Sigmoid colon (tissue), 7 donors: ENCODE results near the gene ESR2. TPM values are rescaled to one million over a fixed set of nuclear protein-coding genes. Genes with fewer than 3 reads are reported as not detected.

Source experiments
- DNase-seq: peaks from one replicate; pipeline ENCODE4 v3.0.0-alpha.2; 2019
- H3K27ac ChIP-seq, 4 donors: fragments of 200-600 bp; sonication (generic); one replicate each; pipeline ENCODE4 v1.5.1; 2016 to 2019; ENCODE audit warnings: mild to moderate bottlenecking in 1 of 4
- H3K27me3 ChIP-seq, 3 donors: fragments of 200-600 bp; sonication (generic); one replicate each; pipeline ENCODE4 v1.5.1; 2019; ENCODE audit warnings: mild to moderate bottlenecking in 1 of 3
- H3K36me3 ChIP-seq, 4 donors: fragments of 200-600 bp; sonication (generic); one replicate each; pipeline ENCODE4 v1.5.1; 2016 to 2019
- H3K4me1 ChIP-seq, 4 donors: fragments of 200-600 bp; sonication (generic); one replicate each; pipeline ENCODE4 v1.5.1; 2017 to 2019
- H3K4me3 ChIP-seq, 4 donors: fragments of 200-600 bp; sonication (generic); one replicate each; pipeline ENCODE4 v1.5.1; 2017 to 2019; ENCODE audit warnings: mild to moderate bottlenecking in 2 of 4, moderate library complexity in 1 of 4
- H3K9me3 ChIP-seq, 4 donors: fragments of 200-600 bp in 3 of 4; sonication (generic) in 3 of 4; one replicate each; pipeline versions ENCODE4 v1.5.1 to v1.6.1; 2013 to 2019
- CTCF ChIP-seq, 4 experiments: fragments of 450-650 bp in 3 of 4; fragments of 200-600 bp in 1 of 4; IDR thresholded peaks; one replicate each; pipeline ENCODE4 v1.5.1; 2016 to 2019; ENCODE audit warnings: antibody characterized with exemption in 4 of 4, mild to moderate bottlenecking in 3 of 4, moderate library complexity in 2 of 4
- EP300 ChIP-seq, 4 donors: sonication (generic); formaldehyde crosslinking; IDR thresholded peaks; one replicate each; pipeline ENCODE4 v1.6.1; 2017; ENCODE audit warnings: antibody characterized with exemption in 4 of 4
- POLR2A ChIP-seq, 2 donors: fragments of 450-650 bp; IDR thresholded peaks; one replicate each; pipeline ENCODE4 v1.6.1; 2016; ENCODE audit warnings: antibody characterized with exemption in 2 of 2, mild to moderate bottlenecking in 2 of 2, moderate library complexity in 2 of 2
- POLR2AphosphoS5 ChIP-seq, 4 donors: sonication (generic); formaldehyde crosslinking; IDR thresholded peaks; one replicate each; pipeline ENCODE4 v1.6.1; 2017; ENCODE audit warnings: antibody characterized with exemption in 4 of 4
- WGBS, 2 donors: extraction: QIAGEN DNeasy Blood & Tissue Kit; methylation state at CpG; one replicate each; pipeline ENCODE4 v1.1.7; 2013; 5-methylcytosine and 5-hydroxymethylcytosine counted together
- intact Hi-C: fragments of 100-400 bp; cut with DNase I; formaldehyde crosslinking; loops from one replicate; pipeline ENCODE4 v1.15.1; 2023
- polyA plus RNA-seq, 3 donors: library from polyadenylated mRNA; stranded (reverse); fragments of 200-250 nt; gene quantifications; one replicate each; pipeline ENCODE4 v1.2.3, GENCODE V29; 2013
- total RNA-seq, 4 donors: library from RNA; depleted of rRNA; stranded (reverse); fragments of >200 nt; gene quantifications; one replicate each; pipeline ENCODE4 v1.1.0, GENCODE V29; 2016
- donor health status: healthy with polysubstance abuse.
- donor health status: Bipolar disorder and iron deficiency.
- donor health status: healthy.

Gene ESR2
- total and polyA plus RNA-seq, 7 donors: 0.16 to 1.8 (median 0.41) TPM; not detected in 3

- H3K36me3 ChIP-seq: peaks cover 0 to 20% (median 1%) of the 10 kb centered on the region in 4 donors
- no peak overlapping the region for H3K4me3 ChIP-seq
- H3K4me1 ChIP-seq: no peaks in the 10 kb centered on the region
- 71 to 96% methylated on average over 1 of the region's 1 CpG for WGBS, 2 donors
- DNase-seq: no peak
- no peaks in the 10 kb centered on the region for H3K9me3 ChIP-seq
- intact Hi-C loops: no loop called here
- H3K27me3 ChIP-seq: no peaks in the 10 kb centered on the region
- TF ChIP-seq POLR2A (IDR thresholded peaks at IDR 0.05) (no peak), POLR2AphosphoS5 (IDR thresholded peaks at IDR 0.05) (no peak), CTCF (IDR thresholded peaks at IDR 0.05) (no peak), EP300 (IDR thresholded peaks at IDR 0.05) (no peak)
- no peak overlapping the region for H3K27ac ChIP-seq
Measured at GRCh38 chr14:64110802-64111201, 183.4 kb downstream of the ESR2 start.

- Histone ChIP-seq H3K4me3 (no peak overlapping the region), H3K36me3 (peaks cover 0 to 15% (median 1%) of the 10 kb centered on the region in 4 donors), H3K4me1 (no peaks in the 10 kb centered on the region), H3K27ac (no peak overlapping the region), H3K9me3 (no peaks in the 10 kb centered on the region), H3K27me3 (no peaks in the 10 kb centered on the region)
- 74 to 78% methylated on average over 1 of the region's 1 CpG for WGBS, 2 donors
- intact Hi-C loops: no loop called here
- TF ChIP-seq POLR2AphosphoS5 (IDR thresholded peaks at IDR 0.05) (no peak), POLR2A (IDR thresholded peaks at IDR 0.05) (no peak), CTCF (IDR thresholded peaks at IDR 0.05) (no peak), EP300 (IDR thresholded peaks at IDR 0.05) (no peak)
- DNase-seq: no peak
Measured at GRCh38 chr14:64109819-64110554, 184.2 kb downstream of the ESR2 start.

- DNase-seq: no peak
- intact Hi-C loops: no loop called here
- Histone ChIP-seq H3K9me3 (no peaks in the 10 kb centered on the region), H3K4me3 (no peak overlapping the region), H3K27ac (no peak overlapping the region), H3K27me3 (no peaks in the 10 kb centered on the region), H3K36me3 (peaks cover 0 to 17% (median 3%) of the 10 kb centered on the region in 4 donors), H3K4me1 (no peaks in the 10 kb centered on the region)
- WGBS, 2 donors: 97% methylated on average over 2 of the region's 2 CpGs
- TF ChIP-seq EP300 (IDR thresholded peaks at IDR 0.05) (no peak), POLR2AphosphoS5 (IDR thresholded peaks at IDR 0.05) (no peak), CTCF (IDR thresholded peaks at IDR 0.05) (no peak)
Measured at GRCh38 chr14:64107438-64107837, 186.7 kb downstream of the ESR2 start.

- H3K27ac ChIP-seq: no peak overlapping the region
- DNase-seq: no peak
- TF ChIP-seq POLR2AphosphoS5 (IDR thresholded peaks at IDR 0.05) (no peak), EP300 (IDR thresholded peaks at IDR 0.05) (no peak), POLR2A (IDR thresholded peaks at IDR 0.05) (no peak), CTCF (IDR thresholded peaks at IDR 0.05) (no peak)
- H3K36me3 ChIP-seq: peaks cover 0 to 18% (median 3%) of the 10 kb centered on the region in 4 donors
- no peaks in the 10 kb centered on the region for H3K27me3 ChIP-seq
- 18 to 67% methylated on average over 4 of the region's 4 CpGs for WGBS, 2 donors
- H3K4me3 ChIP-seq: no peak overlapping the region
- intact Hi-C loops: no loop called here
- no peaks in the 10 kb centered on the region for H3K9me3 ChIP-seq
- no peaks in the 10 kb centered on the region for H3K4me1 ChIP-seq
Measured at GRCh38 chr14:64098120-64098519, 196.1 kb downstream of the ESR2 start.

- 95 to 96% methylated on average over 3 of the region's 3 CpGs for WGBS, 2 donors
- DNase-seq: no peak
- intact Hi-C loops: no loop called here
- Histone ChIP-seq H3K4me1 (no peaks in the 10 kb centered on the region), H3K27me3 (no peaks in the 10 kb centered on the region), H3K4me3 (no peak overlapping the region), H3K36me3 (peaks cover 0 to 26% (median 0%) of the 10 kb centered on the region in 4 donors), H3K9me3 (no peaks in the 10 kb centered on the region), H3K27ac (no peak overlapping the region)
- TF ChIP-seq EP300 (IDR thresholded peaks at IDR 0.05): no peak
- TF ChIP-seq CTCF (IDR thresholded peaks at IDR 0.05): no peak
- no peak for TF ChIP-seq POLR2AphosphoS5 (IDR thresholded peaks at IDR 0.05)
- no peak for TF ChIP-seq POLR2A (IDR thresholded peaks at IDR 0.05)
Measured at GRCh38 chr14:64095620-64096019, 198.6 kb downstream of the ESR2 start.
